Measurements from ENCODE around the gene KIAA1671.

KIAA1671 gene

DNA sequence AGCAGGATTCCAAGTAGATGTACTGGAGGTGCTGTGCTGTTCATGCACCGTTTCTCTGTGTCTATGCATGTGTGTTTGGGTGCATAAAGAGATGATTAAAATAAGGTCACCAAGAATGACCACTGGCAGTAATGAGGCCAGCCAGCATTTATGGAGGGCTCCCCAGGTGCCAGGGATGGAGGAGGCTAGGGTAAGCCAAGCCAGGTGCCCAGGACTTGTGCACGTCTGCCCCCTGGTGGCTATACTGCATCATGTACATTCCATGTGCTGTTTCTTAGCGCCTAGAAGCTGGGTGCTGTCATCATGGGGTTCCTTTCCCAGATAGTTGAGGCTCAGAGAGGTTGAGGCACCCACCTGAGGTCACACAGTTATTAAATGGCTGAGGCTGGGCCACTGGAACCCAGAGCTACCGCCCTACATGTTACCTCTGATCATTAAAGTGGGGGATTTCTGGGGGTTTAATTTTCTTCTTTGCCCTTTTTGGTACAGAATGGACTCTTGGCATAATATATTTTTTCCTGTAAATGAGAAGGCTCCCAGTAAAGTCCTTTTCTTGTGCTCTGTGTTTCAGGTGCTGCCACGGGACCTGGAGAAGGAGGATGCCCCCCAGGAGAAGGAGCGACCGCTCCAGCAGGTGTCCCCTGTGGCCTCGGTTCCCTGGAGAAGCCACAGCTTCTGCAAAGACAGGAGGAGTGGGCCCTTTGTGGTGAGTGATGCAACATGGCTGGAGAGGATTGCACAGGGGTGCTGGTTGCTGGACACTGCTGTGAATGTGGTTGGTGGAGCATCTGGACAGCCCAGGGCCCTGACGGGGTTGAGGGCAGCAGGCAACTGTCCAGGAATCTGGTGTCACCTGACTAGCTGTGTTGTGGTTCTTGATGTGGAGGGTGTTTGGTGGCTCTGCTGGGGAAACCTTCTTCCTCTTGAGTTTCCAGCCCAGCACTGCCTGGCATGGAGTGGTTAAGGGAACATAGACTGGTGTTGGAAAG is 96.4 kb downstream of the KIAA1671 start:
- DNase-seq: peak; percentile 79
- H3K27me3 Mint-ChIP-seq: peaks cover 7% of the 10 kb centered on the region
- no peak overlapping the region for H3K4me3 Mint-ChIP-seq
- peaks cover 8% of the 10 kb centered on the region for H3K4me1 Mint-ChIP-seq (ENCODE audit: low read depth)
- H3K36me3 Mint-ChIP-seq (ENCODE audit: low read depth): no peaks in the 10 kb centered on the region
- H3K27ac Mint-ChIP-seq: no peak overlapping the region
- peaks cover 10% of the 10 kb centered on the region for H3K9me3 Mint-ChIP-seq

GRCh38 chr22:25049770-25050169 is 97.3 kb downstream of the KIAA1671 start:
- Mint-ChIP-seq H3K27me3 (peaks cover 7% of the 10 kb centered on the region), H3K9me3 (peaks cover 10% of the 10 kb centered on the region), H3K27ac (no peak overlapping the region), H3K36me3 (ENCODE audit: low read depth) (no peaks in the 10 kb centered on the region), H3K4me3 (no peak overlapping the region), H3K4me1 (ENCODE audit: low read depth) (peaks cover 15% of the 10 kb centered on the region)
- no peak for DNase-seq

GRCh38 chr22:25050566-25050965 is 98.0 kb downstream of the KIAA1671 start:
- H3K27ac Mint-ChIP-seq: no peak overlapping the region
- H3K36me3 Mint-ChIP-seq (ENCODE audit: low read depth): no peaks in the 10 kb centered on the region
- H3K27me3 Mint-ChIP-seq: peaks cover 7% of the 10 kb centered on the region
- H3K4me1 Mint-ChIP-seq (ENCODE audit: low read depth): peaks cover 23% of the 10 kb centered on the region
- no peak for DNase-seq
- no peak overlapping the region for H3K4me3 Mint-ChIP-seq
- peaks cover 10% of the 10 kb centered on the region for H3K9me3 Mint-ChIP-seq

DNA sequence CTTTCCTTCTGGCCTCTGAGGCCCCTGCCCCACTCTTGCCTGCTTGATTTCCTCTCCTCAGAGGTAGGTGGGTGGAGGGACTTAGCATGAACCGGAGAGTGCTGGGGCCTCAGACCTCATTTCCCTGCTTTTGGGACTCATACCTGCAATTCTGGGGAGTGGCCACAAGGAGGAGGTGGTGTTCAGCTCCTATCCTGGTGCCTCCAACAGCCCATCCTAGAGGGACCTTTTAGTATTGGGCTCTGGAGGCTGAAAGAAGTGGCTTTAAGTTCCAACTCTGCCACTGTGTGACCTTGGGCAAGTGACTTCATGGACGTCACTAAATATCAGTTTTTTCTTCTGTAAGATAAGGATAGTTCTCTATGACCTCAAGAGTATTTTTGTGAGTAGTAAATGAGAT is 98.6 kb downstream of the KIAA1671 start:
- H3K36me3 Mint-ChIP-seq (ENCODE audit: low read depth): no peaks in the 10 kb centered on the region
- DNase-seq: no peak
- peaks cover 7% of the 10 kb centered on the region for H3K27me3 Mint-ChIP-seq
- H3K27ac Mint-ChIP-seq: no peak overlapping the region
- H3K4me3 Mint-ChIP-seq: no peak overlapping the region
- peaks cover 24% of the 10 kb centered on the region for H3K4me1 Mint-ChIP-seq (ENCODE audit: low read depth)
- peaks cover 10% of the 10 kb centered on the region for H3K9me3 Mint-ChIP-seq

DNA sequence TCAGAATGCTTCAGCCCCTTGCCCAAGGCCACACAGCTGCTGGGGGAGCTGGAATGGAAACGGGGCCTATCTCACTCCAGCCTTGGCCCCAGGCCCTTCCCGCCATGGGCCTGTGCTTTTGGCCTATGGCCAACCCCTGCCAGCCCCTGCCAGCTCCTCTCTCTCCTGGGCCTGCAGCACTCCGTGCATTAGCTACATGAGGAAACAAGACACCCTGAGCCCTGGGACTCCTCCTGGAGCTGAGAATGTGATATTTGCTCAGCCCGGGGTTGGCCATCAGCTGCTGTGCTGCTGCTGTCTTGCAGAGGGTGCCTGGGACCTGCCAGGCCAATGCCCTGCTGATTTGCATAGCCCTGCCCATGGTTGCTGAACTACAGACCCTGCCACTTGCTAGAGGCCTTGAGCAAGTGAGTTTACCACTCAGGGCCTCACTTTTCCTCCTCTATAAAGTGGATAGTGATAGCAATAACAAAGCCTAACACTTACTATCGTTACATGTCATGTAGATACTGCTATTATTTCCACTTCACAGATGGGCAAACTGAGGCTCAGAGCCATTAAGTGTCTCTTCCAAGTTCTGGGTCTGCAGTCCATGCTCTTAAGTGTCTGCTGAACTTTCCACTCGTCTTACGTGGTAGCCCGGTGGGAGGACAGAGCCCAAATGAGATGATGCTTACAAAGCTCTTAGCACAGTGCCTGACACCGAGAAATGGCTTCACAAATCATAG is 99.6 kb downstream of the KIAA1671 start:
- H3K9me3 Mint-ChIP-seq: peaks cover 10% of the 10 kb centered on the region
- no peak overlapping the region for H3K27ac Mint-ChIP-seq
- peaks cover 32% of the 10 kb centered on the region for H3K4me1 Mint-ChIP-seq (ENCODE audit: low read depth)
- H3K36me3 Mint-ChIP-seq (ENCODE audit: low read depth): no peaks in the 10 kb centered on the region
- DNase-seq: no peak
- no peak overlapping the region for H3K4me3 Mint-ChIP-seq
- peaks cover 7% of the 10 kb centered on the region for H3K27me3 Mint-ChIP-seq

- Mint-ChIP-seq H3K4me3 (no peak overlapping the region), H3K27ac (no peak overlapping the region), H3K4me1 (ENCODE audit: low read depth) (peaks cover 42% of the 10 kb centered on the region), H3K27me3 (peaks cover 7% of the 10 kb centered on the region), H3K9me3 (peaks cover 10% of the 10 kb centered on the region), H3K36me3 (ENCODE audit: low read depth) (no peaks in the 10 kb centered on the region)
- no peak for DNase-seq
Measured at GRCh38 chr22:25053153-25053805, 100.8 kb downstream of the KIAA1671 start.

- Mint-ChIP-seq H3K36me3 (ENCODE audit: low read depth) (no peaks in the 10 kb centered on the region), H3K9me3 (peaks cover 10% of the 10 kb centered on the region), H3K4me3 (peak overlapping the region; percentile 12), H3K27me3 (no peaks in the 10 kb centered on the region), H3K27ac (peak overlapping the region; percentile 93), H3K4me1 (ENCODE audit: low read depth) (peaks cover 56% of the 10 kb centered on the region)
- peak; percentile 73 for DNase-seq
Measured at GRCh38 chr22:25054943-25055511, 102.5 kb downstream of the KIAA1671 start.

DNA sequence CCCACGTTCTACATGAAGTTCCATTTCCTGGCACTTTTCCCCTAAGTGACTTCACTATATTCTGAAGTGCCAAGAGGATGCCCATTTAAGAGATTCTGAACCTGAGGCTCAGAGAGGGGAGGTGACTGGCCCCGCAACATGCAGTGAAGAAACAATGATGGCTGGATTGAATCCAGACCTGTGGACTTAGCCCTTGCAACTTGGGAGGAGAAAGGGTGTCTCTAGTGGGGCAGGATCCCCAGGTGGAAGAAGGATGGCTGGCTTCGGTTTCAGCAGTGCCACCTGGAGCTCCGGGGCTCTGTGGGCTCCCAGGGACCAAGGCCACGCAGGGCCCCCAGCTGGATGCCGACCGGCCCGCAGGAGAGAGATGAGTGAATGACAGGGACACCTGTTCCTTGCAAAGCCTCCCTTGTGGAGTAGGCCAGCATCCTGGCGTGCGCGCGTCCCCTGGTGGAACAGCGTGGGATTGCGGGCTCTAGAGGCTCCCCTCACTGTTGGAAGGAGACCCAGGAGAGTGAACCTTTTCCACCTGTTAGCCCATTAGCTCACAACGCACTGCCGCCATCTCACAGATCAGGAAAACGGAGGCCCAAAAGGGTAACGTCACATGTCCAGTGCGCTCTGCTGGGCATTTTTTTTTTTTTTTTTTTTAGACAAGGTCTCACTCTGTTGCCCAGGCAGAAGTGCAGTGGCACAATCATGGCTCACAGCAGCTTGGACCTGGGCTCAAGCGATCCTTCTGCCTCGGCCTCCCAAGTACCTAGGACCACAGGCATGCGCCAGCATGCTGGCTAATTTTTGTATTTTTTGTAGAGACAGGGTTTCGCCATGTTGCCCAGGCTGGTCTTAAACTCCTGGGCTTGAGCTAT is 104.7 kb downstream of the KIAA1671 start:
- H3K9me3 Mint-ChIP-seq: no peaks in the 10 kb centered on the region
- H3K27ac Mint-ChIP-seq: no peak overlapping the region
- H3K27me3 Mint-ChIP-seq: no peaks in the 10 kb centered on the region
- DNase-seq: peak; percentile 89
- peaks cover 78% of the 10 kb centered on the region for H3K4me1 Mint-ChIP-seq (ENCODE audit: low read depth)
- H3K4me3 Mint-ChIP-seq: no peak overlapping the region
- no peaks in the 10 kb centered on the region for H3K36me3 Mint-ChIP-seq (ENCODE audit: low read depth)

GRCh38 chr22:25059438-25059837 is 106.9 kb downstream of the KIAA1671 start:
- no peak for DNase-seq
- no peaks in the 10 kb centered on the region for H3K9me3 Mint-ChIP-seq
- no peaks in the 10 kb centered on the region for H3K36me3 Mint-ChIP-seq (ENCODE audit: low read depth)
- peak overlapping the region; percentile 71 for H3K27ac Mint-ChIP-seq
- H3K4me1 Mint-ChIP-seq (ENCODE audit: low read depth): peaks cover 86% of the 10 kb centered on the region
- H3K4me3 Mint-ChIP-seq: no peak overlapping the region
- no peaks in the 10 kb centered on the region for H3K27me3 Mint-ChIP-seq

DNA sequence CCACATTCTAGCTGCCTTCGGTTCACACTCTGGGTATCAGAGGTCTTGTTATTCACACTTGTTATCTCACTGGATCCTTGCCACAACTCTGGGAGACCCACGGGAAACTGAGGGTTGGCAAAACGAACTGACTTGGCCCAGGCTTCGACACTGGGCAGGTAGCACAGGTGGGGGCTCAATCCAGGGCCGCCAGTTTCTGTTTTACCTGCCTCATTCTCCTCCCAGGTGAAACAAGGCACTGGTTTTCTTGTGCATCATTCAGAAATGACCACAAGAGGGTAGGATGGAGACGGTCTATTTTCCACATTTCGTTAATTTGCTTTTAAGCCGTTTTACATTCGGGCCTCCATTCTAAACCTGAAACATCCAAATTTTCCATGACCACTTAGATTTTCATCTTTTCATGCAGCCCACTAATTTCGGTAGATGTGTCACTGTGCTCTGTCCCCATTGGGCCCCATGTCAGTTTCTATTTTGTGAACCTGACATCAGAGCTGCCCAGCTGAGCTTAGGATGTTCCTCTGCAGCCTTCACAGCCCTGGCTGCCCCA is 108.1 kb downstream of the KIAA1671 start:
- peak; percentile 69 for DNase-seq
- peak overlapping the region; percentile 63 for H3K4me3 Mint-ChIP-seq
- H3K27ac Mint-ChIP-seq: peak overlapping the region; percentile 96
- peaks cover 84% of the 10 kb centered on the region for H3K4me1 Mint-ChIP-seq (ENCODE audit: low read depth)
- no peaks in the 10 kb centered on the region for H3K27me3 Mint-ChIP-seq
- H3K36me3 Mint-ChIP-seq (ENCODE audit: low read depth): no peaks in the 10 kb centered on the region
- no peaks in the 10 kb centered on the region for H3K9me3 Mint-ChIP-seq

- Mint-ChIP-seq H3K27me3 (no peaks in the 10 kb centered on the region), H3K27ac (peak overlapping the region; percentile 96), H3K4me3 (peak overlapping the region; percentile 63), H3K9me3 (no peaks in the 10 kb centered on the region), H3K4me1 (ENCODE audit: low read depth) (peaks cover 85% of the 10 kb centered on the region), H3K36me3 (ENCODE audit: low read depth) (no peaks in the 10 kb centered on the region)
- DNase-seq: no peak
Measured at GRCh38 chr22:25061134-25061533, 108.6 kb downstream of the KIAA1671 start.

DNA sequence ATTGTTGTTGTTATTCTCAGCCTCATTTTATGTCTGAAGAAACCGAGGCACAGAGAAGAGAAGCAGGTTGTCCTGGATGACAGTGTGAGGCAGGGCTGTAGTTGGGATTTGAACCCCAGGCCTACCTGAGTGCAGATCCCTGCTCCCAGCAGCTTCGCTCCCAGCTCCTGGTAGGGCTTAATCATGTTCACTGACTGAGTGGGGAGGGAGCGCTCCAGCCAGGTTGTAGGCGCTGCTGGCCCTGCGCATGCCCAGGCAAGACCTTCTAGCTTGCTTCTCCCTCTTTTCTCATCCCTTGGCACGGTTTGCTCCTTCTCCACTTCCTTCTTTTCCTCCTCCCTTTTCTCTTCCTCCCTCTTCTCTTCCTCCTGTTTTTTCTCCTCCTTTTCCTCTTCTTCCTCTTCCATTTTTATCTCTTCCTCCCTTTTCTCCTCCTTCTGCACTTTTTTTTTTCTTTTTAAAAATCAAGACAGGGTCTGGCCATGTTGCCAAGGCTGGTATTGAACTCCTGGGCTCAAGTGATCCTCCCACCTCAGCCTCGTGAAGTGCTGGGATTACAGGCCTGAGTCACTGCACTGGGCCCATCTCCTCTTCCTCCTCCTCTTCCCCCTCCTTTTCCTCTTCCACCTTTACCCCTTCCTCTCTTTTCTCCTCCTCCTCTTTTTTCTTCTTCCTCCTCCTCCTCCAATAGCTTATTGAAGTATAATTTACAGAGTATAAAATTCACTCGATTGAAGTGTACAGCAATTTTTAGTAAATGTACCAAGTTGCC is 109.3 kb downstream of the KIAA1671 start:
- Mint-ChIP-seq H3K4me1 (ENCODE audit: low read depth) (peaks cover 87% of the 10 kb centered on the region), H3K27me3 (no peaks in the 10 kb centered on the region), H3K4me3 (peak overlapping the region; percentile 63), H3K9me3 (no peaks in the 10 kb centered on the region), H3K27ac (peak overlapping the region; percentile 96), H3K36me3 (ENCODE audit: low read depth) (no peaks in the 10 kb centered on the region)
- no peak for DNase-seq
